Measurements from ENCODE around the gene KRT3.

GRCh38 chr12:52795694-52796428 is at the start of gene KRT3:
- TF ChIP-seq CTCF (IDR thresholded peaks at IDR 0.05) = no peak
- no peak for TF ChIP-seq POLR2A (IDR thresholded peaks at IDR 0.05)

All from stomach (tissue), 4 donors.